GM19463 (cell line): ENCODE data around the gene SNED1.

ENCODE experiments used
- ATAC-seq: cut with Tn5 transposase; IDR thresholded peaks from one replicate; pipeline ENCODE4 v1.9.1; 2021; ENCODE audit warnings: mild to moderate bottlenecking, moderate library complexity; ENCODE audit not compliant: unreplicated experiment

SNED1 gene

DNA sequence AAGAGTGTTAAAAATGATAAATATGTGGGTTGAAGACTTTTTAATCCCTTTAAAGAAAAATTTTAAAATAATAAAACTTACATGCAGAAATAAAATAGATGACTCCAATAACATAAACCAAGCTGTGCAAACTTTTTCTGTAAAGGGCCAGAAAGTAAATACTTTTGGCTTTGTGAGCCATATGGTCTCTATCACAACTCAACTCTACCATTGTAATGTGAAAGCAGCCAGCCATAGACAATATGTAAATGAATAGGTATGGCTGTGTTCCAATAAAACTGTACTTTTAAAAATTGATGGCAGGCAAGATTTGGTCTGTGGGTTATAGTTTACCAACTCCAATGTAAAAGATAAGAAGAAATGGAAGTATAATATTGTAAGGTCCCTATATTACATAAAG, 45.2 kb downstream of the SNED1 start:
- ATAC-seq = no peak

DNA sequence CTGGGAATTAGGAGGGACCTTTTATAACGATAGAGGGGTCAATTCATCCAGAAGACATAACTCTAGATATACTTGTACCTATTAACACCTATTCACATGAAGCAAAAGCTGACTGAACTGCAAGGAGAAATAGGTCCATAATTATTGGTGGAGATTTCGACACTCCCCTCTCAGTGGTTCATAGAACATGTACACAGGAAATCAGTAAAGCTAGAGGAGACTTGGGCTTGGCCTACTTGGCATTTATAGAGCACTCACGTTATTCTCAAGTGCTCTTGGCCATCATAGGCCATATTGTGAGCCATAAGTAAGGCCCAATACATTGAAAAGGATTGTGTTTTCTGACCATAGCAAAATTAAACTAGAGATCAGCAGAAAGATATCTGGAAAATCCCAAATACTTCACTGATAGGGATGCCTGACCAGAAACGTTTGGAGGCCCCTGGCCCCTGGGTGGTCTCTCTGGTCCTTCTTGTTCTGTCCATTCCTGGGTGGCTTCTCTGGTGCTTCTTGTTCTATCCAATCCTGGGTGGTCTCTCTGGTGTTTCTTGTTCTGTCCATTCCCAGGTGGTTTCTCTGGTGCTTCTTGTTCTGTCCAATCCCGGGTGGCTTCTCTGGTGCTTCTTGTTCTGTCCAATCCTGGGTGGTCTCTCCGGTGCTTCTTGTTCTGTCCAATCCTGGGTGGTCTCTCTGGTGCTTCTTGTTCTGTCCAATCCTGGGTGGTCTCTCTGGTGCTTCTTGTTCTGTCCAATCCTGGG, 49.0 kb downstream of the SNED1 start:
- no peak for ATAC-seq

DNA sequence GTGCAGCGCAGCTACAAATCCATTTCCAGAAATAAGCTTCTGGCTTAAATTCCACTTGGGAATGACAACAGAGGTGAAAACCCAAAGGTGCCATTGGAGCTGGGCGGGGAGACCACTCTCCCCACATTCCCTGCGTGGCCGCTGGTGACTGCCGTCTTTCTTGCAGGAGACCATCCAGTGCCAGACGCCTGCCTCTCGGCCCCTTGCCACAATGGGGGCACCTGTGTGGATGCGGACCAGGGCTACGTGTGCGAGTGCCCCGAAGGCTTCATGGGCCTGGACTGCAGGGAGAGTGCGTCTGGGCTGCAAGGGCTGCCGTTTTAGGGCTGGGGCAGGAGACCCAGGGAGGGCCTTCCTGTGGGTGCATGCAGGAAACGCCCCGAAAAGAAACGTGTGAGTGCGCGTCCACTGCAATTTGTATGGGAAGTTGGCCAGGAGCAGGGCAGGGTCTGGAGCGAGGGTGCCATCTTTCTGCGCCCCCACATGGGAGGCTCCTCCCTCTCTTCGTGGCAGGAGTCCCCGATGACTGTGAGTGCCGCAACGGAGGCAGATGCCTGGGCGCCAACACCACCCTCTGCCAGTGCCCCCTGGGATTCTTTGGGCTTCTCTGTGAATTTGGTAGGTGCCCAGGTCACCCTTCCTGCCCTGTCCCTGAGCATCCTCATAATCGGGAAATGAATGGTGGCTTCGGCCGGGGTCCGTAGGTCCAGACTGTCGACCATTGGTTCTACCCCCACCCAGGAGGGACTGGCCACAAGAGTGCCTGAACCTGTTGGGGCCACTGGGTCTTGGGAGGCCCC, 49.9 kb downstream of the SNED1 start:
- no peak for ATAC-seq

DNA sequence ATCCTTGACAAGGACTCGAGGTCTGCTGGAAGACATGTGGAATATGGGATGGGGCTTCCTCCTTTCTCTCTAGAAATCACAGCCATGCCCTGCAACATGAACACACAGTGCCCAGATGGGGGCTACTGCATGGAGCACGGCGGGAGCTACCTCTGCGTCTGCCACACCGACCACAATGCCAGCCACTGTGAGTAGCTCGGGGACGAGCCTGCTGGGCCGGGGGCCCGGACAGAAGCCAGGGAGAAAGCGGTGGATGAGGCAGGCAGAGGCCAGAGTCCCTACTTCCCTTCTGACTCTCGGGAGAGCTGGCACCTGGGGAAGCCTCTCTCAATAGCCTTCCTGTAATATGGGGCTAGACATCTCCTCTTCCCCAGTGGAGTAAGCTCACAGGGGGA, 50.5 kb downstream of the SNED1 start:
- ATAC-seq = no peak

DNA sequence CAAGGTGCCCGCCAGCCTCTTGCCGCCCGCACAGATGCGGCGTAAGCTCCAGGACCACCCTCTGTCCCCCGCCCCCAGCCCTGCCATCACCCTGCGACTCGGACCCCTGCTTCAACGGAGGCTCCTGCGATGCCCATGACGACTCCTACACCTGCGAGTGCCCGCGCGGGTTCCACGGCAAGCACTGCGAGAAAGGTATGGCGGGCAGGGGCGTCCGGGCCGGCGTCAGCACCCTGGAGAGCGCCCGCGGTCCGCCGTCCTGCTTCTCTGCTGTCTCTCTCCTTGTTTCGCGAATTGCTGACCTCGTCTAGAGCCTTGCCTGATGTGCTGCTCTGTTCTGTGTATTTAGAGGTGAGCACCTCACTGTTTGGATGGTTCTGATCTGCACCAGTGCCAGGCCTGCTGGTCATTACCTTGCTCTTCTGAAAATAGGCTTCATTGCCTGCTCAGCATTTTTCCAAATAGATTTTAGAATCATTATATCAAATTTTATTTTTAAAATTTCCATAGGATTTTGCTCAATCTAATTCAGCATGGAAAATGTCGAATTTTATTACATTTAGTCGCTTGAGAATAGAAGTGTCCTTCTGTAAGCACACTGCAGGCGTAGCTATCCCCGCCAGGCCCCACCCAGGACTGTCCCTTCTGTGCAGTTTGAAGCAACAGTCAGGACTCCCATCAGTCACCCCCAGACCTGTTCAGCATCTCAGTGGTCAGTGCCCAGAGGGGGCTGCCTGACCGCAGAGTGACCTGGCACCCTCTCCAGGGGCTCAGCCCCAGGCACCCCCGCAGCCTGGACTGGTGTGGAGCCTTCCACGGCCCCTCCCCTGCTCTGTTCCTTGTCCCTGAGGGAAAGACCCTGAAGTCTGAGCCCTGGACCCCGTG, 51.6 kb downstream of the SNED1 start:
- ATAC-seq = no peak

DNA sequence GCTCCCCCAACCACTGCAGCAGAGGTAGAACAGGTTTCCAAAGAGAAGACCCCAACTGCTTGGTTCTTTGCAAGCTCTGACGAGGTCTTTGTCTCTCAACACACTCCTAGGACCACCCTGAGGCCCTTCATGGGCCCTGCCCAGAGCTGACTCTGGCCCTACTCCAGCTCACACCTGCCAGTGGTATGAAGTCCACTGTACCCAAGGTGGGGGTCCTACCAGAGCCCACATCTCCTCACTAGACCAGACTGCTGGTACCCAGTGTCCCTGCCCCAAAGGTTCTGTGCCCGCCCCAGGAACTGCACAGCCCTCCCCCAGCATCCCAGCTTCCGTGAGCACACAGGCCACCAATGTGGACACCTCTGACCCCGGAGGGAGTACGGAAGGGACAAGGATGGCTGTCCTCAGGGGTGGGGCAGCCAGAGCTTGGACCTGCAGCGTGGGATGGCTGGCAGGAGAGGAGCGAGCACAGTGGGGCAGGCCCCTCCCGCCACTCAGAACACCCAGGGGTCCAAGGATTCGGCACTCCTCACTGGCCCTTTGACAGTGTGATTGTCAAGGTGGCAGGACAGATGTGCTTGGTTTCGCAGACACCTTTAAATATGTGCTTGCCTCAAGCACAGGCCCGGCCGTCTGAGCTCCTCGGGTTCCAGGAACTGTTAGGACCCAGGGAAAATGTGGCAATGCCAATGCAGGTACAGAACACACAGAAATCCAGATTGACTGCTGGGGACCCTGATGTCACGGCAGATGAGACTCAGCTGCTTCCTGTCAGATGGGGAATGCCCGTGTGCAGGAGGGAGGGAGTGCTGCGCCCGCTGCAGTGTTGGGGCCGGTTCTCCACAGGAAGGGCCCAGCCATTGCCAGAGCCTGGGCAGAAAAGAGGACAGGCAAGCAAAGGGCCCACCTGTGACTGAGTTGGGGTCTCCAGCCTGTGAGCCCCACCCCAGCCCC, 52.5 kb downstream of the SNED1 start:
- ATAC-seq = no peak

DNA sequence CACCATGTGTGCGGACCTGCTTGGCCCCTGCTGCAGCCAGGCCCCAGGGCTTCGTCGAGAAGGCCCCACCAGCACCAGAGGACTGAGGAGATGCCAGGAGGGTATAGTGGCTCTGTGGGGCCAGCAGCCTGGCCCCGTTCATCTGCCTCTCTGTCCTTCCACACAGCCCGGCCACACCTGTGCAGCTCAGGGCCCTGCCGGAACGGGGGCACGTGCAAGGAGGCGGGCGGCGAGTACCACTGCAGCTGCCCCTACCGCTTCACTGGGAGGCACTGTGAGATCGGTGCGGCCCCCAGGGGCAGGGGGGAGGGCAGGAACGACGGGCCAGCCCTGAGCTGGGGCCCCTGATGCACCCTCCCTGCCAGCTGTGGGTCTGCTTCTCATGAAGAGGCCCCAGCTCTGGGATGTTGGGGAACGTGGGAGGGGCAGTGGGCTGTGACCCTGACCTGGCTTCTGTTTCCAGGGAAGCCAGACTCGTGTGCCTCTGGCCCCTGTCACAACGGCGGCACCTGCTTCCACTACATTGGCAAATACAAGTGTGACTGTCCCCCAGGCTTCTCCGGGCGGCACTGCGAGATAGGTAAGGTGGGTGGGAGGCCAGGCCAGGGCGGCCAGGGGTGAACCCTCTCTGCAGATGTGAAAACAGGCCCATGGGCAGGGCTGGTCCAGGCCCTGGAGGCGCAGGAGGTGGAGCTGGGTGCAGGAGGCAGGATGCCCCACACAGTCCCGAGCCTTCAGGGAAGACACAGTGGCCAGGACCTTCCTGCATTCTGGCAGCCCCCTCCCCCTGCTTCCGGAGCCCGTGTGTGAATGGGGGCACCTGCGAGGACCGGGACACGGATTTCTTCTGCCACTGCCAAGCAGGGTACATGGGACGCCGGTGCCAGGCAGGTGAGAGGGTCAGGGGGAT, 53.4 kb downstream of the SNED1 start:
- ATAC-seq = no peak

DNA sequence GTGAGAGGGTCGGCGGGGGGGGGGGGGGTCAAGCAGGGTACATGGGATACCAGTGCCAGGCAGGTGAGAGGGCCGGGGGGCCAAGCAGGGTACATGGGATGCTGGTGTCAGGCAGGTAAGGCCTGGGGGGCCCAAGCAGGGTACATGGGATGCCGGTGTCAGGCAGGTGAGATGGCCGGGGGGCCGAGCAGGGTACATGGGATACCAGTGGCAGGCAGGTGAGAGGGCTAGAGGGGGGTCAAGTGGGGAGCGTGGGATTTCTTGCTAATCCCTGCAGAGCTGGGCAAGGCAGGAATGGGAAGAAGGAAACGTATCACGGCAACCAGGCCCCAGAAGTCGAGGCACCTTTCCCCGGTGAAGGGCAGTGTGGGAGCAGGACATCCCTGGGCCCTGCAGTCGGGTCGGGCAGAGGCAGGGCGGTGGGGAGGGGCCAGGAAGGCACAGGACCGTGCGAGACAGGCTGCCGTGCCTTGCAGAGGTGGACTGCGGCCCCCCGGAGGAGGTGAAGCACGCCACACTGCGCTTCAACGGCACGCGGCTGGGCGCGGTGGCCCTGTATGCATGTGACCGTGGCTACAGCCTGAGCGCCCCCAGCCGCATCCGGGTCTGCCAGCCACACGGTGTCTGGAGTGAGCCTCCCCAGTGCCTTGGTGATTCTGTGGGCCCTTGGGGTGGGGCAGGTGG, 54.4 kb downstream of the SNED1 start:
- no peak for ATAC-seq

DNA sequence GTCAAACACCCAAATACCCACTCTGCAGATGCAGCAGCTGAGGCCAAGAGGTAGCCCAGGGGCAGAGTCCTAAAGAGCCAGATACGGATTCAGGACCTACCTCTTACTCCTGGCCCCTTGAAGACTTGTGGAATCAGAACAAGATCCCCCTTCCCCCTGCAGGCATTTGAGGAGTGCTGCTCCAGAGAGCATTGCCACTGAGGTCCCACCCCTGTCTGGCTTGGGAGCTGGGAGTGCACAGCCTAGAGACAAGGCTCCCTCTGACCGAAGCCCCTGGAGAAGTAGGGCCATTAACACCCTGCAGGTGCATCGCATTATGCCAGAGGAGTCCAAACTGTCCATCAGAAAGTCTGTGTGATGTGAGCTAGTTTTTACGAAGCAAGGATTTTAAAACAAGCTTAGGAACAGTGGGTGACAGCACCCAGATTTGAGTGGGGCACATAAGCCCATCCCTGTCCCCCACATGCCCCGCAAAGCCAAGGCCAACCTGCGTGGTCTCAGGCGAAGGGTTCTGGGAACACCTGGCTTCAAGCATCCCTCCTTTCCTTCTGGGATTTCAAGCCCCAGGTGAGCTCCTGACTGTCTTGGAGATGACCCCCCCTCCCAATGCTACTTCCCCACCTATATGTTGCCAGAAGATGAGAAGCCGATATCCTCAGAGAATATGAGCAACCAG, 55.3 kb downstream of the SNED1 start:
- ATAC-seq = no peak

DNA sequence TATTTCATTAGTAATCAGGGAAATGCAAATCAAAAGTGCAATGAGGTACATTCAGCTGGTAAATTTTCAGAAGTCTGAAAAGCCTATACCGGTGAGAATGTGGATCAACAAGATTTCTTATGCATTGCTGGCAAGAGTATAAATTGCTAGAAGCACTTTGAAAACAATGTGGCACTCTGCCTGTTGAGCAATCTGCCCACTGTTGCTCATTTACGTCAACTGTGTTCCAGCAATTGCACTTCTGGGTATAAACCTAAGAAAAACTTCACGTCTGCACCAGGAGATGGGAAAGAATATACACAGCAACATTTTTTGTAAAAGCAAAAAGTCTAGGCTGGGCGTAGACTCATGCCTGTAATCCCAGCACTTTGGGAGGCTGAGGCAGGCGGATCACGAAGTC, 62.9 kb downstream of the SNED1 start:
- no peak for ATAC-seq

DNA sequence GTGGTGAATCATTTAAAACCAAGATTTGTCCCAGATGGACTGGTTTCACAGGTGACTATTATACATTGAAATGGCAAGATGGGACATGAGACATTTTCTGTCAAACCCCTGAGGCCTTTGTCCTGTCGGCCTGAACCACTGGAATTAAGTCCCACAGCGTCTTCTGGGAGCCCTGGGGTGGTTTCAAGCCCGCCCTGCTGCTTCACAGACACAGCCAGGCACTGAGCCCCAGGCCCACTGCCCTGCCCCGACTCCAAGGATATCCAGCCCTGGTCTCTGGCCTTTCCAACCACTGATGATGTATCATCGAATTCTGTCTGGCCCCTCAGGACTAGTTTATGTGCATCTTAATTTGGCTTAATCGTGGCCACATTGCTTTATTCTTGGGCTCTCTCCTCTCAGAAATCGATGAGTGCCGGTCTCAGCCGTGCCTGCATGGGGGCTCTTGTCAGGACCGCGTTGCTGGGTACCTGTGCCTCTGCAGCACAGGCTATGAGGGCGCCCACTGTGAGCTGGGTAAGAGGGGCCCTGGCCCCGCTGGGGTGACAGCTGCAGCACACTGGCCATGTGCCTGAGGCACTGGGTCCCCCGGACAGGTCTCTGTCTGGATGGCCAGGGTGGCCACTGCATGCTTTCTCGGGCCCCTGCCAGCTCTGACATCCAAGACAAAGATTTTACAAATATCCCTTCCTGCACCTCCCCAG, 64.1 kb downstream of the SNED1 start:
- ATAC-seq = no peak

DNA sequence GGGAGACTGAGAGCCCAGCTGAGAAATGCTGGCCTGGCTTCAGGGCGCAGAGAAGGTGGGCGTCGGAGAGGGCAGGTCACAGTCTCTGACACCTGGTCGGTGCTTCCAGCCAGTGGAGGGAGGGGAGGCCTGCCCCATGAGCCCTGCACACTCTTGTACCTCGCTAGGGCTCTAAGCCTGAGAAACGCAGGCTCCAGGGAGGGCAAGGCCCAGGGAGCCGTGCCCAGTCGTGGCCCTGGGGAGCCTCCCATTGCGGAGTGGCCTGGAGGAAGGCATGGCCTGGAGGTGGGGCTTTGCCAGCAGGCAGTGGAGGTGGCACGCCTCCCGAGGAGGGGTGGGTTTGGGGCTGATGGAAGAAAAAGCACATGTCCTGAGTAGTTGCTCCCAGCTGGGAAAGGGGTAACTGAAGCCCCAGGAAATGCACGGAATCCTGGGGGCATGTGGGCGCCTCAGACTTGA, 64.7 kb downstream of the SNED1 start:
- ATAC-seq = no peak

DNA sequence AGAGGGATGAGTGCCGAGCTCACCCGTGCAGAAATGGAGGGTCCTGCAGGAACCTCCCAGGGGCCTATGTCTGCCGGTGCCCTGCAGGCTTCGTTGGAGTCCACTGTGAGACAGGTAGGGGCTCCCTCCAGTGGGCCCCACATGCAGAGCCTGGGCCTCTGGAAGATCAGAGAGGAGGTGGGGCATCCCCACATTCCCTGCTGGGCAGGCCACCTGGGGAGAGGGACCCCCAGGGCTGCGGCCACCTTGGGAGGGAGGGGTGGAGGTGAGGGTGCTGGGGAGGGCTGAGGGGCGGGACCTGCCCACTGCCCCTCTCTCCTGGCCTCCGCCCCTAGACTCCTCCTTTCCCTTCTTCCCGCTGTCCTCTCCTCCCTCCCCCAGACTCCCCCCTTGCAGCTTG, 65.2 kb downstream of the SNED1 start:
- no peak for ATAC-seq

DNA sequence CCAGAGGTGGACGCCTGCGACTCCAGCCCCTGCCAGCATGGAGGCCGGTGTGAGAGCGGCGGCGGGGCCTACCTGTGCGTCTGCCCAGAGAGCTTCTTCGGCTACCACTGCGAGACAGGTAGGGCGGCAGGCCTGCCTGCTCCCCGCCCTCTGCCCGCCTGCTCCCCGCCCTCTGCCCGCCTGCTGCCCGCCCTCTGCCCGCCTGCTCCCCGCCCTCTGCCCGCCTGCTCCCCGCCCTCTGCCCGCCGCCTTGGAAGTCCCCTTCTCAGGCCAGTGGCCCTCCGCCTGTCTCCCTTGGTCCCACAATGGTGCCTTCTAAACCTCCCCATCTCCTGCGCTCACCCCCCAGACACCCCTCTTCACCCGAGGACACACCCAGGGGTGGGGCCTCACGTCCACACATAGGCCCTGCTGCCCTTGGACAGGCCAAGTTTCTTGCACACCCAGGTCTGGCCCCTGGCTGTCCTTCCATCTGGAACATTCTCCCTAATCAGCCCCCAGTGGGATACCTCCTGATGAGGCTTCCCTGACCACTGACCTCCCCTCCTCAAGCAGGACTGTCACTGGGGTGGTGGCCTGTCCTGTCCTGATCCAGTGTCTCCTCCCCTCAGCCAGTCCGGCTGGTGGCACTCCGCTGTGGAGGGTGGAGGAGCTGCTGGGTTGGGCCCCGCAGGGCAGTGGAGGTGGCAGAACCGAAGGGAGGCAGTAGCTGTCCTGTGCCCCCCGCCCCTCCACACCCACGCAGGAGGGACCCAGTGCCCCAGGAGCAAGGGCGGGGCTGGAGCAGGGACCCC, 65.8 kb downstream of the SNED1 start:
- no peak for ATAC-seq

DNA sequence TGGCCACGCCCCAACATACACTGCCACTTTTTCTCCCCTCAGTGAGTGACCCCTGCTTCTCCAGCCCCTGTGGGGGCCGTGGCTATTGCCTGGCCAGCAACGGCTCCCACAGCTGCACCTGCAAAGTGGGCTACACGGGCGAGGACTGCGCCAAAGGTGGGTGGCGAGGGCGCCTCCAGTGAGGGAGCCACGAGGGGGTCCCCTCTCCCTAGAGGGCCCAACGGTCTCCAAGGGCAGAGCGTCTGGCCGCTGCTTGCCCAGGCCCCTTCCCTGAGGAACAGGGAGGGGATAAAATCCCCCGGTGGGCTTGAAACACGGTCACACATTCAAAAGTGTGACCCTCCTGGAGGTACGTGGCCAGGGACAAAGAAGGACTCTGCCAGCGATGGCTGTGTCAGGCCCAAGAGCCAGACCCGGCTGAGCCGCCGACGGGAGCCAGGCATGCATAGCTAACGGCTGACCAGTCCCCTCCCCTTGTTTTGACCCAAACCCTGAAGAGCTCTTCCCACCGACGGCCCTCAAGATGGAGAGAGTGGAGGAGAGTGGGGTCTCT, 66.5 kb downstream of the SNED1 start:
- ATAC-seq = no peak

DNA sequence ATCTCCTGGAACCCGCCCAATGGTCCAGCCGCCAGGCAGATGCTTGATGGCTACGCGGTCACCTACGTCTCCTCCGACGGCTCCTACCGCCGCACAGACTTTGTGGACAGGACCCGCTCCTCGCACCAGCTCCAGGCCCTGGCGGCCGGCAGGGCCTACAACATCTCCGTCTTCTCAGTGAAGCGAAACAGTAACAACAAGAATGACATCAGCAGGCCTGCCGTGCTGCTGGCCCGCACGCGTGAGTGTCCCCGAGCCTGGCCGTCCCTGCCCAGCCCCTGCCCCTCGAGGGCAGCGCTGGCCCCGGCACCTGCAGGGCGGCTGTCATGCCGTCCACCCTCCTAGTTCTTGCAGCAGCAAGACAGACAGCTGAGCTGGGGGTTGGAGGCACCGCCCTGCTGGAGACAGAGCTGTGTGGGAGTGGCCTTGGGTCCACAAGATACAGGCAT, 67.0 kb downstream of the SNED1 start:
- ATAC-seq = no peak
